HL-60 (cell line): ENCODE measurements around the gene MED10.

Experiments
- DNase-seq, 2 experiments: peaks; one replicate each; pipeline ENCODE4 v3.0.0-alpha.2; 2010 to 2020; ENCODE audit warnings: low read depth in 1 of 2, low spot score in 1 of 2
- H3K27ac ChIP-seq: fragments of 250-450 bp; sonication (Bioruptor Pico); replicated peaks from 2 replicates; pipeline ENCODE4 v1.5.1; 2020; ENCODE audit warnings: mild to moderate bottlenecking, moderate library complexity
- H3K27me3 ChIP-seq: fragments of 250-450 bp; sonication (Bioruptor Pico); 2 replicates; pipeline ENCODE4 v1.5.1; 2021; ENCODE audit warnings: mild to moderate bottlenecking, moderate library complexity; ENCODE audit not compliant: insufficient read depth, poor library complexity, severe bottlenecking
- H3K4me3 ChIP-seq: replicated peaks from 2 replicates; pipeline ENCODE4 v1.5.1; 2011; ENCODE audit warnings: mild to moderate bottlenecking, control low read depth, low read length; ENCODE audit not compliant: insufficient read depth
- CTCF ChIP-seq: IDR thresholded peaks from one replicate; pipeline ENCODE4 v1.5.1; 2011; ENCODE audit warnings: low read length, control low read depth, inconsistent platforms; ENCODE audit not compliant: insufficient read depth
- GABPA ChIP-seq: IDR thresholded peaks from 2 replicates; pipeline ENCODE4 v1.6.1; 2012; ENCODE audit warnings: low read depth
- POLR2AphosphoS5 ChIP-seq: IDR thresholded peaks from 2 replicates; pipeline ENCODE4 v1.6.1; 2012; ENCODE audit warnings: low read depth
- REST ChIP-seq: IDR thresholded peaks from 2 replicates; pipeline ENCODE4 v1.6.1; 2012; ENCODE audit warnings: low read depth; ENCODE audit not compliant: insufficient replicate concordance
- SPI1 ChIP-seq: IDR thresholded peaks from 2 replicates; pipeline ENCODE4 v1.6.1; 2012; ENCODE audit warnings: low read depth, mild to moderate bottlenecking, borderline replicate concordance

Gene MED10

GRCh38 chr5:6338871-6339270 lies 39.5 kb downstream of the MED10 start:
- no peak for DNase-seq
- no peak overlapping the region for H3K4me3 ChIP-seq
- TF ChIP-seq REST (no peak), CTCF (no peak)
- no peaks in the 10 kb centered on the region for H3K27me3 ChIP-seq
- H3K27ac ChIP-seq, result no peak overlapping the region

GRCh38 chr5:6338135-6338534 lies 40.2 kb downstream of the MED10 start:
- H3K27me3 ChIP-seq, result no peaks in the 10 kb centered on the region

GRCh38 chr5:6333182-6333905 lies 45.0 kb downstream of the MED10 start:
- no peak for DNase-seq
- no peak overlapping the region for H3K27ac ChIP-seq
- TF ChIP-seq SPI1, result no peak
- no peak for TF ChIP-seq POLR2AphosphoS5
- TF ChIP-seq REST, result no peak
- no peak for TF ChIP-seq GABPA
- TF ChIP-seq CTCF, result no peak
- H3K27me3 ChIP-seq, result no peaks in the 10 kb centered on the region
- no peak overlapping the region for H3K4me3 ChIP-seq

More at GRCh38 chr5:6338135-6338534, 40.2 kb downstream of the MED10 start:
- DNase-seq, result no peak
- H3K4me3 ChIP-seq, result no peak overlapping the region
- H3K27ac ChIP-seq, result no peak overlapping the region
- TF ChIP-seq CTCF (no peak), SPI1 (no peak), REST (no peak)
